Effector memory CD4-positive, alpha-beta T cell (primary cell): ENCODE data around the gene PATJ.
"Not testable (repeated sequence)": the region's sequence is repeated elsewhere in the genome, so short reads cannot be mapped to it uniquely, and the experiment has no call there.

Experiments
- DNase-seq, 3 donors: peaks; one replicate each; pipeline ENCODE4 v3.0.0-alpha.2; 2020
- H3K27ac ChIP-seq: 2 replicates; pipeline ENCODE4 v1.7.0; 2013; ENCODE audit warnings: mild to moderate bottlenecking, low read length, moderate library complexity; ENCODE audit not compliant: insufficient read depth, poor library complexity, severe bottlenecking
- H3K27me3 ChIP-seq: replicated peaks from 2 replicates; pipeline ENCODE4 v1.7.0; 2013; ENCODE audit warnings: mild to moderate bottlenecking, low read length; ENCODE audit not compliant: insufficient read depth, control insufficient read depth, poor library complexity, severe bottlenecking
- H3K36me3 ChIP-seq: 2 replicates; pipeline ENCODE4 v1.7.0; 2013; ENCODE audit warnings: mild to moderate bottlenecking, low read length, moderate library complexity; ENCODE audit not compliant: control insufficient read depth, insufficient read depth
- H3K4me1 ChIP-seq: 2 replicates; pipeline ENCODE4 v1.7.0; 2013; ENCODE audit warnings: low read length, mild to moderate bottlenecking; ENCODE audit not compliant: control insufficient read depth, insufficient read depth, poor library complexity, severe bottlenecking
- H3K4me3 ChIP-seq: 2 replicates; pipeline ENCODE4 v1.7.0; 2013; ENCODE audit warnings: low read length, low read depth, mild to moderate bottlenecking; ENCODE audit not compliant: insufficient read depth, poor library complexity, severe bottlenecking
- H3K9me3 ChIP-seq: 2 replicates; pipeline ENCODE4 v1.7.0; 2013; ENCODE audit warnings: mild to moderate bottlenecking, low read length, moderate library complexity; ENCODE audit not compliant: control insufficient read depth

Gene PATJ

DNA sequence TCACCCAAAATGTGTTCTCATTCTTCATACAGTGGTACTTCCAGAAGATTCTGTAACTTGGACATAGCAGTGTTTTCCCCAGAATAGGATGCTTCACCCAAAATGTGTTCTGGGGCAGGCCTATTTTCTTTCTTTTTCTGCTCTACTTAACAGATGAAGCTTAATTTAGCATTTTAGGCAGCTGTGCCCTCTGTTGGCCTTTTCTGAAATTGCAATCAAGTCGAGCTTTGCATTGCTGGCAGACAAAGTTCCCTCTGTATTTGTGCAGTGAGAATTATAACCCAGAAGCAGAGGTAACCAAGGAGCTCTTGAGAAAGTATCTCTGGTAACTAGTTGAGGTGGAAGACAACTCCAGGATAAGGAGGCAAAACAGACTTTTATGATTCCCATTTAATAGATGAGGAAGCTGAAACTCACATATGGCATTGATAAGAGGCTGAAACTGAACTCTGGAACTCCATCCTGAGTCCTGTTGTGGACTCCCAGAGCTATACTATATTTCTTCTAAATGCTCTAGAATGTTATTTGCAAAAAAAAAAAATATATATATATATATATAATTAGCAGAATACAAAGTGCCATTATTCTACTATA lies 402.1 kb downstream of the PATJ start:
- H3K27ac ChIP-seq: no peak overlapping the region
- peaks cover 10% of the 10 kb centered on the region for H3K36me3 ChIP-seq
- no peak for DNase-seq
- H3K27me3 ChIP-seq: no peaks in the 10 kb centered on the region
- H3K9me3 ChIP-seq: no peaks in the 10 kb centered on the region
- H3K4me3 ChIP-seq: no peak overlapping the region
- no peaks in the 10 kb centered on the region for H3K4me1 ChIP-seq

GRCh38 chr1:62159940-62160348 lies 417.7 kb downstream of the PATJ start:
- H3K27ac ChIP-seq: no peak overlapping the region
- H3K4me1 ChIP-seq: no peaks in the 10 kb centered on the region
- H3K27me3 ChIP-seq: no peaks in the 10 kb centered on the region
- no peaks in the 10 kb centered on the region for H3K36me3 ChIP-seq
- no peak for DNase-seq
- no peak overlapping the region for H3K4me3 ChIP-seq
- H3K9me3 ChIP-seq: no peaks in the 10 kb centered on the region

DNA sequence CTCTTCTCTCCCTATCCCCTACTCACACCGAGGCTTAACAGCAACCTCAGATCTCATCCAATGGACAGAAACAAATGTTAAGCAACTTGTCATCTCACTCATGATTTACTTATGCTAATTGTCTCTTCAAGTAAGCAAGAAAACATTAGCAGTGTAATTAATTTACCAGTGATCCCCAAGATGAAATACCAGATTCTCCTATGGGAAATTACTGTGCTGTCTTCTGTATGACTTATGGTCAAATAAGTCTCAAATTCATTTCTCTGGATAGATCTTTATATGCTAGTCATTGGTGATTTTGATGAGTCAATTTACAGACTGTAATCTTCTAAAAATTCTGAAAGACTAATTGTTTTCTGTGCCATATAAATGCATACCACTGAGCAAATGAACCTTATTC lies 419.4 kb downstream of the PATJ start:
- DNase-seq: no peak

DNA sequence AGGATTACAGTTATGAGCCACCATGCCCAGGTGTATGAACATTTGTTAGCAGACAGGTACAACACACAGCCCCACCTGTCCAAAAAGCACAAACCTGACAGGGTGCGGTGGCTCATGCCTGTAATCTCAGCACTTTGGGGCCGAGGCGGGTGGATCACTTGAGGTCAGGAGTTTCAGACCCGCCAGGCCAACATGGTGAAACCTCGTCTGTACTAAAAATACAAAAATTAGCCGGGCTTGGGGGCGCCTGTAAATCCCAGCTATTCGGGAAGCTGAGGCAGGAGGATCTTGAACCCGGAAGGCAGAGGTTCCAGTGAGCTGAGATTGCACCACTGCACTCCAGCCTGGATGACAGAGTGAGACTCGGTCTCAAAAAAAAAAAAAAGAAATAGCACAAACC lies 428.1 kb downstream of the PATJ start:
- H3K36me3 ChIP-seq, H3K9me3 ChIP-seq, H3K4me1 ChIP-seq, H3K4me3 ChIP-seq, H3K27ac ChIP-seq, H3K27me3 ChIP-seq, DNase-seq: not testable (repeated sequence)

More for the DNA sequence above, 419.4 kb downstream of the PATJ start:
- Histone ChIP-seq H3K9me3 (no peaks in the 10 kb centered on the region), H3K27ac (no peak overlapping the region), H3K4me1 (no peaks in the 10 kb centered on the region), H3K4me3 (no peak overlapping the region), H3K36me3 (no peaks in the 10 kb centered on the region), H3K27me3 (no peaks in the 10 kb centered on the region)

DNA sequence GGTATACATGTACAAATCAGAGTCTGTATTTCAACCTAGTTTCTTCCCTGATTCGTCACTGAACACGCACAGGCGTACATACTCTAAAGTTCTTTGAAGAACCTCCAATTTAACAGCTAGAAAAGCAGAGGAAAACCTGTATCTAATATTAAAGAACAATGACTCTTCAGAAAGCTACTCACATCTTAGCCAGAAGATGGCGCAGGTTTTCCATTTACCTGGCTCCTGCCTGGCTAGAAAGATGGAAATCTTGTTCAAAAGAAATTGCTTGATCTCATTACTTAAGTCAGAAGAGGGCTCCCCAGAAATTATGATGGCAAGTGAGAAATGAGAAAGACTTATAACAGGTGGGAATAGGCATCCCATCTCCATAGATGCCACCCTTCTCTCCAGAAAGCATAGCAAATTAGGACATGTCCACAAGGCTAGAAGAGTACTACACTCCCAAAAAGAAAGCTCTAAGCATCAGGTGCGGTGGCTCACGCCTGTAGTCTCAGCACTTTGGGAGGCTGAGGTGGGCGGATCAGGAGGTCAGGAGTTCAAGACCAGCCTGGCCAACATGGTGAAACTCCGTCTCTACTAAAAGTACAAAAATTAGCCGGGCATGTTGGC lies 433.4 kb downstream of the PATJ start:
- Histone ChIP-seq H3K27ac (no peak overlapping the region), H3K4me3 (no peak overlapping the region), H3K4me1 (no peaks in the 10 kb centered on the region), H3K27me3 (no peaks in the 10 kb centered on the region), H3K36me3 (no peaks in the 10 kb centered on the region), H3K9me3 (no peaks in the 10 kb centered on the region)
- peak in 1 of 3 donors; percentile 18 for DNase-seq

DNA sequence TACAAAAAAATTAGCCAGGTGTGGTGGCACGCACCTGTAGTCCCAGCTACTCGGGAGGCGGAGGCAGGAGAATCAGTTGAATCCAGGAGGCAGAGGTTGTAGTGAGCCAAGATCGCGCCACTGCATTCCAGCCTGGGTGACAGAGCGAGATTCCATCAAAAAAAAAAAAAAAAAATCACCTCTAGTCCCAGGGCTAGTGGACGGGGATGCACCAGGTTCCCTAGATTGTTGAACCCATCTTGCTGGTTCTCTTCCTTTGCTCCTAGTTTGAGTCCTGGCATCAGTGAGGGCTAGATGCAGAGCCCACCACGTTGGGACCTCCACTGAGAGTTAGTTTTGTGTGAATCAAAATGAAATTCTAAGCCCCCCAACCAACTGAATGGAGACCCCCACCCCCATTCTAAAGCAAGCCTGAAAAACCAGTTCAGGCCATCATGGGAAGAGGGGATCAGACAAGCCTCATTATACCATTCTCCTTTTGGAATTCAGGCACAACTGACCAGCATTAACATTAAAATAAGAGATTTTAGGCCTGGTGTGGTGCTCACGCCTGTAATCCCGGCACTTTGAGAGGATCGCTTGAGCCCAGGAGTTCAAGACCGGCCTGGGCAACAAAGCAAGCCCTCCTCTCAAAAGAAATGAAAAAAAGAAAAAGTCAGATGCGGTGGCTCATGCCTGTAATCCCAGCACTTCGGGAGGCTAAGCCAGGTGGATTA lies 434.5 kb downstream of the PATJ start:
- Histone ChIP-seq H3K27me3 (no peaks in the 10 kb centered on the region), H3K9me3 (no peaks in the 10 kb centered on the region), H3K4me3 (no peak overlapping the region), H3K27ac (no peak overlapping the region), H3K4me1 (no peaks in the 10 kb centered on the region), H3K36me3 (no peaks in the 10 kb centered on the region)
- no peak for DNase-seq

GRCh38 chr1:62177621-62178020 lies 435.3 kb downstream of the PATJ start:
- no peaks in the 10 kb centered on the region for H3K9me3 ChIP-seq
- no peak for DNase-seq
- no peaks in the 10 kb centered on the region for H3K4me1 ChIP-seq
- H3K27me3 ChIP-seq: no peaks in the 10 kb centered on the region
- H3K4me3 ChIP-seq: no peak overlapping the region
- H3K36me3 ChIP-seq: no peaks in the 10 kb centered on the region
- H3K27ac ChIP-seq: no peak overlapping the region

- no peak for DNase-seq
- Histone ChIP-seq H3K9me3 (no peaks in the 10 kb centered on the region), H3K4me3 (no peak overlapping the region), H3K27me3 (no peaks in the 10 kb centered on the region), H3K27ac (no peak overlapping the region), H3K4me1 (no peaks in the 10 kb centered on the region), H3K36me3 (no peaks in the 10 kb centered on the region)
These were observed 436.1 kb downstream of the PATJ start for GRCh38 chr1:62178372-62178771.

DNA sequence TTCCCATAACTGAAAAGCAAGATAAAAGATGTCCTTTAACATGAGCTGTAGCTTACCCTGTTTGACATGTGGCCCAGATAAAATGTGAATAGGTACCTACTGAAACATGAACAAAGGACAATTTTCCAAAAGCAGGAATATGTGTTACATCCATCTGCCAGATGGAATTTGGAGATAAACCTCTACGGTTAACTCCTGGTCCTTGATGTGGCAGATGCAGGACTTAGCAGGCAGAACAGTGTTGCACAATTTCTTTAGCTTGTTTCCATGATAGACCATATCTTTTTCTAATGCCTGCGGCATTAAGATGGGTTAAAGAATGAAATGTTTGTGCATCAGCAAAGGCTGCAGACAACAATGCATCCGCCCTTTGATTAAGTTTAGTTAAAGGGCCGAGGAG lies 437.8 kb downstream of the PATJ start:
- not testable (repeated sequence) for H3K9me3 ChIP-seq, H3K4me3 ChIP-seq, H3K27ac ChIP-seq, H3K4me1 ChIP-seq, DNase-seq, H3K27me3 ChIP-seq, H3K36me3 ChIP-seq

DNA sequence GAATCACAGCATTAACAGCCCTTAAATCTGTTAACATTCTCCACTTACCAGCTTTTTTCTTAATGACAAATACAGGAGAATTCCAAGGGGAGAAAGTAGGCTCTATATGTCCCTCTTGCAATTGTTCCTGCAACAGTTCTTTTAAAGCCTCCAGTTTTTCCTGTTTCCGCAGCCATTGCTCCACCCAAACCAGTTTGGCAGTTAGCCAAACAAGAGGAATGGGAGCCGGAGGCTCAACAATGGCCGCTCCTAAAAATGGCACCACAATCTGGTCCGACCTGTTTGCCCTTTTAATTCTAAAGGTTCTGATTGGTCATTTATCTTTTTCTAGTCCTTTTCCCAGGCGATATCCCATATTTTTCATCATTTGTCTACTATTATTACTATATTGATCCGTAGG lies 438.4 kb downstream of the PATJ start:
- Histone ChIP-seq H3K4me3 (no peak overlapping the region), H3K27ac (no peak overlapping the region), H3K27me3 (no peaks in the 10 kb centered on the region), H3K36me3 (no peaks in the 10 kb centered on the region), H3K4me1 (no peaks in the 10 kb centered on the region), H3K9me3 (no peaks in the 10 kb centered on the region)
- DNase-seq: no peak
